GM12864 (cell line): ENCODE measurements around the gene PRKAR2B.

Source experiments
- DNase-seq: peaks from one replicate; pipeline ENCODE4 v3.0.0-alpha.2; 2011; ENCODE audit warnings: low read depth
- H3K4me3 ChIP-seq: 2 replicates; pipeline ENCODE4 v1.5.1; 2011; ENCODE audit warnings: mild to moderate bottlenecking, low read depth, low read length, control low read depth
- TF ChIP-seq, protein P1 (sequence below): IDR thresholded peaks from 2 replicates; pipeline ENCODE4 v1.5.1; 2011; ENCODE audit warnings: low read depth, mild to moderate bottlenecking, moderate library complexity, low read length, control low read depth, inconsistent platforms; ENCODE audit errors: missing control alignments

PRKAR2B gene

DNA sequence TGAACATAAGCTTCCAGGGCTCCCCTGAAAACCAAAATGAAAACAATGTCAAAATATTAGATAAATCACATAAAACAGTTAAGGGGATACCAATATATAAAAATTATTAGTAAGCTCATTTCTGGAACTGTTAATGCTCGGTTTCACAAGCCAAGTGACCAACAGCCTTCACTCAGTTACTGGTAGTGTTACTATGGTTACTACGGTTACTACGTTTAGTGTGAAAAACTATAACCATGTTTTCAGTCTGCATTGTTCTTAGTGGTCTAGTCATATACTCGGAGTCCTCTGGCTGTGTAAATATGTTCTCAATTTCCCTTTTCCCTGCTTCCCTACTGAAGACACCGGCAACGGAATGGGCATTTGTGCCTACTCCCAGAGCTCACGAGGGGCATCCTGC lies 159.1 kb downstream of the PRKAR2B start:
- H3K4me3 ChIP-seq: no peak overlapping the region
- no peak for DNase-seq
- TF ChIP-seq, protein P1, sequence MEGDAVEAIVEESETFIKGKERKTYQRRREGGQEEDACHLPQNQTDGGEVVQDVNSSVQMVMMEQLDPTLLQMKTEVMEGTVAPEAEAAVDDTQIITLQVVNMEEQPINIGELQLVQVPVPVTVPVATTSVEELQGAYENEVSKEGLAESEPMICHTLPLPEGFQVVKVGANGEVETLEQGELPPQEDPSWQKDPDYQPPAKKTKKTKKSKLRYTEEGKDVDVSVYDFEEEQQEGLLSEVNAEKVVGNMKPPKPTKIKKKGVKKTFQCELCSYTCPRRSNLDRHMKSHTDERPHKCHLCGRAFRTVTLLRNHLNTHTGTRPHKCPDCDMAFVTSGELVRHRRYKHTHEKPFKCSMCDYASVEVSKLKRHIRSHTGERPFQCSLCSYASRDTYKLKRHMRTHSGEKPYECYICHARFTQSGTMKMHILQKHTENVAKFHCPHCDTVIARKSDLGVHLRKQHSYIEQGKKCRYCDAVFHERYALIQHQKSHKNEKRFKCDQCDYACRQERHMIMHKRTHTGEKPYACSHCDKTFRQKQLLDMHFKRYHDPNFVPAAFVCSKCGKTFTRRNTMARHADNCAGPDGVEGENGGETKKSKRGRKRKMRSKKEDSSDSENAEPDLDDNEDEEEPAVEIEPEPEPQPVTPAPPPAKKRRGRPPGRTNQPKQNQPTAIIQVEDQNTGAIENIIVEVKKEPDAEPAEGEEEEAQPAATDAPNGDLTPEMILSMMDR: no peak

DNA sequence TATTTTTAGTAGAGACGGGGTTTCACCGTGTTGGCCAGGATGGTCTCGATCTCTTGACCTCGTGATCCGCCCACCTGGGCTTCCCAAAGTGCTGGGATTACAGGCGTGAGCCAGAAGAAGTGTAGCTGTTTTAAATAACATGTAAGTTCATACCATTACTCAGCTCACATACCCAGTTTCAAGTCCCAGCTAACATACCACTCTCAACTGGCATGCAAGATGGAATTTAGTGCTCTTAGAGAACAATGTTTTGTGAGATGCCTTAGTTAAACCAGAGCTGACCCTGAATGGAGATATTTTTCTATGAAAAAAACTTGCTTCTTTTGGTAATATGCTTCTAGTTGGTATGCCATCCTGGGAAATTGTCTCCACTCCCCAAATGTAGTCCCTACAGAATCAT lies 161.6 kb downstream of the PRKAR2B start:
- no peak overlapping the region for H3K4me3 ChIP-seq
- TF ChIP-seq, protein P1: no peak
- DNase-seq: no peak

DNA sequence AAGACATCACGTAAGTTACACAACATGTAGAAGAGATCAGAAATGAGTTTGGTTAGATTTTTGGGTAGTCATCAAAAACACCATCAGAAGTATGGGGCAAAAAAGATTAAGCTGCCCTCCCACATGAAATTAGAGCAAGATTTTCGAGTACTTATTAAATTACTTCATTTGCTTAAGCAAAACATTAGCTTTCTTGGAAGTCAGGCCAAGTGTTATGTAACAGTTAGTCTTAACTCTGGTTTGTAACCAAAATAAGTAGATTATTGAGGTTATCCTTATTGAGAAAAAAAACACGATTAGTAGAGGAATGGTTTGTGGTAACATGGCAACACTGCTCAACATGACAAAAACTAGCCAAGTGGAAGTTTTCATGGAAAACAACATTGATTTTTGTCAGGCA lies 162.2 kb downstream of the PRKAR2B start:
- no peak for DNase-seq
- no peak overlapping the region for H3K4me3 ChIP-seq
- TF ChIP-seq, protein P1: no peak

DNA sequence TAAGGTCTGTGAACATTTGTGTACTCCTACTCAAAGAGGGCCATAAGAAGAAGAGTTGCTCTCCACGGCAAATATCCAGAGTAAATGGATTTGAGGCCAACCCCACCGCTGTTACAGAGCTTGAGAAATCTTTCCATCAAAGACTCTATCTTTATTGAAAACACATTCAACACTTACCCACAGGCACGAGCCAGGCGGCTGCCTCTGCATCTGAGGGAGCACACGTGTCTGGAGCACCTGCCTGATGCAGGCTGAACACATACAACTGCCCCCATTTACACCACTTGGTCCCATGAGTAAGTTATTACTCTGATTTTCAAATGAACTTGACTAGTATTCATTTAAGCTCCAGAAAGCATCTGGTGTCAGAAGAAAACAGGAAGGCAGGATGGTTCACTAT lies 163.0 kb downstream of the PRKAR2B start:
- no peak for DNase-seq
- TF ChIP-seq, protein P1: no peak
- no peak overlapping the region for H3K4me3 ChIP-seq

DNA sequence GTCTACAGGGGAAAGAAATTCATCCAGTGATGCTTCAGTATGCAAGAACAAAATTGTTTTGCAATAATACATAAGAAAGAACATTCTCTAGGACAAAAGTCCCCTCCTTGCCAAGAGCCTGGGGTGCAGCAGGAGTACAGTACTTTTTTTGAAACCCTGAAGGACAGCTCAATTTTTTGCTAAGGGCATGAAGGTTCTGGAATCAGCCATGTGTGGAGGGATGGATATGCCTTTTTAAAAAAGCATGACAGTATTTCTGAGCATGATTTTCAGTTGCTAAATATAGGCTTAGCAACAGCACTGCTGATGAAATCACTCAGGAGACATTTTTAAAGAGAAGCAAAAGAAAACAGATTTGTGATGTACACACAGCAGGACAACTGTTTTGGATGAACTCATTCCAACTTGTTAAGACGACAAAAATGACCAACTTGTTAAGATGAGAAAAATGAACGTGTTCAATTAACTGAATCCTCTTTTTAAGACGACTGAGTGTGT lies 163.6 kb downstream of the PRKAR2B start:
- TF ChIP-seq, protein P1: no peak
- no peak for DNase-seq
- no peak overlapping the region for H3K4me3 ChIP-seq

DNA sequence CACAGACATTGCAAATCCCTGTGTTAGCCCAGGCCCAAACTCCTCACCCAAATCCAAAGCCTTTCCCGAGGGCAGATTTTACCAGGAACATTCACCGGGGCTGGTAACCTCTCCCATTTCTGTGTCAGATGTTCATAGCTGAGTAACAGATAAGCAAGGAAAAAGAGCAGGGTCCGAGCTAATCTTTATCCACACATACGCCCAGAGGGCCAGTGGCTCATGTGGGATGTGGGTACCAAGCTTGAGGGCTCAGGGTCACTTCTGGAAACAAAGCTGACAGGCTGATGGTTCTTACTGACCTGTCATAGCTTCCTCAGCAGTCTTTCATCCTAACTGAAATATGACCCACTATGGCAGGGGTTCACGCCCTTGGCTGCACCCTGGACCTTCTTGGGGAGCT lies 164.1 kb downstream of the PRKAR2B start:
- H3K4me3 ChIP-seq: no peak overlapping the region
- TF ChIP-seq, protein P1: no peak
- DNase-seq: no peak

DNA sequence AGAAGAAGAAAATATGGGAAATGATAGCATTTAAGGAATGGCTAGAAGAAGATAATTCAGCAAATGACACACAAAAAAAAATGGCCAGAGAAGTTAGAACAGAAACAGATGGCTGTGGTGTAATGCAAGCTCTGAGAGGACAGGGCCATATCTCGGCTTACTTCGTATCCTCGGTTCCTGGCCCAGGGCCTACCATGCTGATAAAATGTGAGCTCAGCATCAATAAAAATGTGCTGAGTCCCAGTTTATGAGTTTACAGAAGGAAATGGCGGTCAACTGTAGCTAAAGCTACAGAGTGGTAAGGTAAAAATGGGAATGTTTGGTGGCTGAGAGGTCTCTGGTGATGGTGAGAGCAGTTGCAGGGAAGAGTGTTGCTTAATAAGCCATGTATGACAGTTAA lies 165.1 kb downstream of the PRKAR2B start:
- TF ChIP-seq, protein P1: no peak
- no peak overlapping the region for H3K4me3 ChIP-seq
- DNase-seq: no peak
